ENCODE results near the gene SORCS2.

- TF ChIP-seq GATA2 (IDR thresholded peaks at IDR 0.05; ENCODE audit: low read depth, low read length), result no peak
- TF ChIP-seq GATA3 (IDR thresholded peaks at IDR 0.05; ENCODE audit: low read depth, low read length), result no peak
These were observed 6.3 kb upstream of the SORCS2 start for GRCh38 chr4:7186031-7186430.

Data from SH-SY5Y (cell line).